Lower lobe of right lung (tissue), 2 donors: ENCODE results near the gene PCID2. TPM values are rescaled to one million over a fixed set of nuclear protein-coding genes. Genes with fewer than 3 reads are reported as not detected.
A peak's percentile ranks its signal among the peaks of the same experiment; 100 is the strongest.

Experiments
- ATAC-seq, 2 donors: fragments of 200-7000 bp; cut with Tn5 transposase; one replicate each; pipeline ENCODE4 v1.9.1; 2020 to 2022; ENCODE audit warnings: mild to moderate bottlenecking in 2 of 2, moderate library complexity in 2 of 2
- DNase-seq: peaks from one replicate; pipeline ENCODE4 v3.0.0-alpha.2; 2020
- H3K27ac ChIP-seq: fragments of 200-600 bp; one replicate; pipeline ENCODE4 v1.8.0; 2022
- H3K27me3 ChIP-seq: fragments of 200-600 bp; one replicate; pipeline ENCODE4 v1.8.0; 2022; ENCODE audit warnings: low read depth
- H3K36me3 ChIP-seq: fragments of 200-600 bp; one replicate; pipeline ENCODE4 v1.8.0; 2022; ENCODE audit warnings: mild to moderate bottlenecking
- H3K4me1 ChIP-seq: fragments of 200-600 bp; one replicate; pipeline ENCODE4 v1.8.0; 2022
- H3K4me3 ChIP-seq: fragments of 200-600 bp; one replicate; pipeline ENCODE4 v1.8.0; 2022; ENCODE audit warnings: mild to moderate bottlenecking
- H3K9me3 ChIP-seq: fragments of 200-600 bp; one replicate; pipeline ENCODE4 v1.8.0; 2022
- CTCF ChIP-seq: fragments of 200-600 bp; IDR thresholded peaks from one replicate; pipeline ENCODE4 v1.8.0; 2022; ENCODE audit warnings: antibody characterized with exemption, mild to moderate bottlenecking
- intact Hi-C: fragments of 100-400 bp; cut with DNase I; formaldehyde crosslinking; loops from one replicate; pipeline ENCODE4 v1.11.0; 2022
- total RNA-seq: library from RNA; stranded (reverse); fragmentation: NEBNext Ultra II Directional; extraction: Animal tissue kit (Norgen Biotek cat#: 25700); gene quantifications from one replicate; pipeline ENCODE4 v1.2.1, GENCODE V29; 2021
- donor health status: DM: no; HTN: yes; CAD: no; lungs with severe emphysema.

Gene PCID2
- total RNA-seq, 1 donor from 2014 or later: 35.1 TPM

- DNase-seq (no peak), ATAC-seq (no peak)
- Histone ChIP-seq H3K9me3 (no peaks in the 10 kb centered on the region), H3K27ac (no peak overlapping the region), H3K36me3 (no peaks in the 10 kb centered on the region), H3K4me1 (no peaks in the 10 kb centered on the region), H3K27me3 (no peaks in the 10 kb centered on the region), H3K4me3 (no peak overlapping the region)
- TF ChIP-seq CTCF: no peak
- intact Hi-C loops: no loop called here
Measured at GRCh38 chr13:113137691-113138298, 70.7 kb downstream of the PCID2 start.

- Histone ChIP-seq H3K4me3 (no peak overlapping the region), H3K9me3 (no peaks in the 10 kb centered on the region), H3K4me1 (no peaks in the 10 kb centered on the region), H3K27ac (no peak overlapping the region), H3K36me3 (no peaks in the 10 kb centered on the region), H3K27me3 (peaks cover 10% of the 10 kb centered on the region)
- no peak for TF ChIP-seq CTCF
- no peak for DNase-seq
- ATAC-seq: no peak
- intact Hi-C loops: no loop called here
Measured at GRCh38 chr13:113135281-113135760, 73.1 kb downstream of the PCID2 start.

GRCh38 chr13:113129921-113130750 is 78.3 kb downstream of the PCID2 start:
- peaks cover 19% of the 10 kb centered on the region for H3K27me3 ChIP-seq
- H3K4me3 ChIP-seq: no peak overlapping the region
- no peak overlapping the region for H3K27ac ChIP-seq
- H3K9me3 ChIP-seq: no peaks in the 10 kb centered on the region
- no peak for TF ChIP-seq CTCF
- ATAC-seq (peak in 1 of 2 donors; percentile 55), DNase-seq (peak; percentile 45)
- H3K36me3 ChIP-seq: no peaks in the 10 kb centered on the region
- H3K4me1 ChIP-seq: no peaks in the 10 kb centered on the region
- intact Hi-C loops: no loop called here

GRCh38 chr13:113129480-113129879 is 79.0 kb downstream of the PCID2 start:
- peak; percentile 41 for DNase-seq
- no peak for TF ChIP-seq CTCF
- H3K27me3 ChIP-seq: peaks cover 19% of the 10 kb centered on the region
- no peak overlapping the region for H3K27ac ChIP-seq
- H3K9me3 ChIP-seq: no peaks in the 10 kb centered on the region
- no peaks in the 10 kb centered on the region for H3K4me1 ChIP-seq
- no peak overlapping the region for H3K4me3 ChIP-seq
- ATAC-seq: no peak
- H3K36me3 ChIP-seq: no peaks in the 10 kb centered on the region
- intact Hi-C loops: no loop called here

Other genes starting within 250 kb of the PCID2 start
- 42.4 TPM for gene MCF2L, start 239.5 kb downstream of the PCID2 start, total RNA-seq
- not detected for gene F7, start 102.9 kb downstream of the PCID2 start, total RNA-seq
- gene F10, start 85.9 kb downstream of the PCID2 start, total RNA-seq: 8.9 TPM
- gene PROZ, start 50.0 kb downstream of the PCID2 start, total RNA-seq: not detected
- 60.1 TPM for gene CUL4A, start 944 bp upstream of the PCID2 start, total RNA-seq
- 353 TPM for gene LAMP1, start 88.6 kb upstream of the PCID2 start, total RNA-seq
- 4.2 TPM for gene GRTP1, start 155.5 kb upstream of the PCID2 start, total RNA-seq
- gene ADPRHL1, start 244.8 kb upstream of the PCID2 start, total RNA-seq: 2.7 TPM